SK-N-SH treated with all-trans-retinoic acid at 6 μM for 48 hours (cell line): ENCODE results near the gene FSD1L.

Experiments used
- ARNTL ChIP-seq: fragments of 450-650 bp; formaldehyde crosslinking; IDR thresholded peaks from 2 replicates; pipeline ENCODE4 v1.5.0; 2020; ENCODE audit warnings: low read depth, mild to moderate bottlenecking, moderate library complexity, borderline replicate concordance
- CSDC2 ChIP-seq: fragments of 250-450 bp; sonication (Bioruptor Pico); IDR thresholded peaks from 2 replicates; pipeline ENCODE4 v1.5.0; 2020; ENCODE audit warnings: mild to moderate bottlenecking, moderate library complexity
- SNAI2 ChIP-seq: fragments of 250-450 bp; sonication (Bioruptor Pico); IDR thresholded peaks from 2 replicates; pipeline ENCODE4 v1.5.0; 2020; ENCODE audit warnings: mild to moderate bottlenecking, moderate library complexity
- TOX ChIP-seq: fragments of 250-450 bp; sonication (Bioruptor Pico); IDR thresholded peaks from 2 replicates; pipeline ENCODE4 v1.8.0; 2021; ENCODE audit warnings: mild to moderate bottlenecking, moderate library complexity, borderline replicate concordance
- ZNF565 ChIP-seq: fragments of 450-650 bp; formaldehyde crosslinking; conservative IDR thresholded peaks from 2 replicates; pipeline ENCODE4 v1.5.0; 2020; ENCODE audit warnings: low read depth, mild to moderate bottlenecking, moderate library complexity
- ZNF8 ChIP-seq: fragments of 450-650 bp; formaldehyde crosslinking; IDR thresholded peaks from 2 replicates; pipeline ENCODE4 v1.5.0; 2020; ENCODE audit warnings: mild to moderate bottlenecking, moderate library complexity

- no peak for TF ChIP-seq ZNF8 (CRISPR knock-in tag)
- no peak for TF ChIP-seq TOX
- TF ChIP-seq ZNF565 (CRISPR knock-in tag), result no peak
- TF ChIP-seq ARNTL (CRISPR knock-in tag), result no peak
- no peak for TF ChIP-seq CSDC2
- no peak for TF ChIP-seq SNAI2
These were observed 83.7 kb downstream of the FSD1L start for GRCh38 chr9:105531530-105531929.
